ENCODE measurements around the gene BAG3. TPM values are rescaled to one million over a fixed set of nuclear protein-coding genes. Genes with fewer than 3 reads are reported as not detected.
A peak's percentile ranks its signal among the peaks of the same experiment; 100 is the strongest.

The BAG3 gene
- total and polyA plus RNA-seq, 2 of the 8 experiments (the other 6 are each of a cell fraction or from before 2014, with no cell fraction given), result 3.5 to 13.3 TPM

GRCh38 chr10:119667562-119668328 is 16.6 kb downstream of the BAG3 start:
- peaks cover 0 to 3% of the 10 kb centered on the region in 2 experiments; a peak in 1 of 4 replicates for H3K79me2 ChIP-seq (ENCODE audit: control insufficient read depth in 1 of 2, insufficient read depth in 2 of 2, low read length in 2 of 2)
- H3K79me1 ChIP-seq (ENCODE audit: low read depth, low read length), result peaks cover 8% of the 10 kb centered on the region
- no peak overlapping the region; the same call in 1 of the 2 replicates for H4K8ac ChIP-seq (ENCODE audit: extremely low read depth, insufficient read depth, low read length)
- no peak overlapping the region for H2AFZ ChIP-seq (ENCODE audit: low read length)
- DNase-seq (ENCODE audit: low read depth in 1 of 2, low spot score in 2 of 2) (peak in 1 of 2 experiments; percentile 15), FAIRE-seq (no peak)
- no peak overlapping the region for H2BK20ac ChIP-seq (ENCODE audit: low read length)
- peak overlapping the region in 1 of 2 experiments; percentile 31; a peak in 1 of 4 replicates for H3K4me2 ChIP-seq (ENCODE audit: insufficient read depth in 1 of 2, low read depth in 2 of 2, low read length in 2 of 2)
- no peaks in the 10 kb centered on the region for H3K23me2 ChIP-seq (ENCODE audit: low read depth, low read length)
- H3K9ac ChIP-seq (replicated peaks in 1 of 4; ENCODE audit: extremely low read depth in 1 of 4, low read depth in 3 of 4, low read length in 3 of 4), result no peak overlapping the region
- H3K9me3 ChIP-seq (ENCODE audit: insufficient read depth in 2 of 2, low read depth in 1 of 2, low read length in 1 of 2), result no peaks in the 10 kb centered on the region
- H4K20me1 ChIP-seq (replicated peaks in 1 of 2; ENCODE audit: control insufficient read depth in 1 of 2, insufficient read depth in 2 of 2, low read length in 2 of 2), result no peaks in the 10 kb centered on the region
- peaks cover 8 to 17% (median 13%) of the 10 kb centered on the region in 4 experiments for H3K4me1 ChIP-seq (replicated peaks in 1 of 4; ENCODE audit: control insufficient read depth in 3 of 4, insufficient read depth in 4 of 4, low read length in 3 of 4)
- no peak overlapping the region for H3K4ac ChIP-seq (replicated peaks; ENCODE audit: insufficient read length, low read depth, low read length)
- ChIA-PET CTCF (ENCODE audit: partially characterized antibody) (interaction anchor here (0.7 to 2.1 kb wide), 5 partner anchors 9 to 148 kb away, joined by 3 to 5 read pairs (median 3); no protein-coding TSS in a partner anchor), POLR2A (ENCODE audit: partially characterized antibody) (interaction anchor here (0.9 to 2.5 kb wide), 2 partner anchors 12 to 71 kb away, joined by 3 to 5 read pairs; partner anchors contain the start of gene TIAL1)
- peak overlapping the region; percentile 45; the same call in 1 of the 2 replicates for H2BK12ac ChIP-seq (ENCODE audit: low read depth, low read length)
- peak overlapping the region; percentile 65; the same call in 1 of the 2 replicates for H2AK5ac ChIP-seq (ENCODE audit: low read depth, low read length)
- WGBS, 2 experiments (ENCODE audit: extremely low coverage in 1 of 2, insufficient coverage in 1 of 2, insufficient read length in 1 of 2, insufficient replicate concordance in 2 of 2, low coverage in 1 of 2, low lambda C conversion rate in 2 of 2, missing lambda C conversion rate in 1 of 2), result 58% methylated on average over 12 of the region's 12 CpGs; no CpG with 5 or more reads in 1 of the 2 experiments
- H3K27ac ChIP-seq (ENCODE audit: low read depth, low read length), result no peak overlapping the region
- H3K23ac ChIP-seq (ENCODE audit: insufficient read length), result no peak overlapping the region
- H3K14ac ChIP-seq (ENCODE audit: insufficient read length), result no peak overlapping the region
- H4K91ac ChIP-seq (replicated peaks; ENCODE audit: insufficient read length, low read length), result peak overlapping the region; percentile 13
- peaks cover 0 to 8% (median 2%) of the 10 kb centered on the region in 4 experiments; a peak in 5 of 8 replicates for H3K36me3 ChIP-seq (ENCODE audit: control insufficient read depth in 2 of 4, insufficient read depth in 4 of 4, low read length in 3 of 4)
- H3K56ac ChIP-seq (replicated peaks; ENCODE audit: insufficient read length, low read depth, low read length), result no peak overlapping the region
- no peak overlapping the region for H4K5ac ChIP-seq (ENCODE audit: insufficient read length, low read depth, low read length)
- no peak overlapping the region for H2BK120ac ChIP-seq (replicated peaks; ENCODE audit: low read depth, low read length)
- H3K18ac ChIP-seq (ENCODE audit: extremely low read depth, low read length), result no peak overlapping the region
- H3K27me3 ChIP-seq (replicated peaks in 1 of 4; ENCODE audit: control insufficient read depth in 3 of 4, extremely low read depth in 1 of 4, insufficient read depth in 3 of 4, low read length in 3 of 4), result no peaks in the 10 kb centered on the region
- peak overlapping the region; percentile 90; the same call in 1 of the 2 replicates for H2BK15ac ChIP-seq (ENCODE audit: low read length)
- H3K4me3 ChIP-seq (ENCODE audit: extremely low read depth in 1 of 4, insufficient read depth in 2 of 4, low read depth in 3 of 4, low read length in 4 of 4), result no peak overlapping the region; a peak in 1 of 8 replicates
- H2BK5ac ChIP-seq (ENCODE audit: low read depth, low read length), result peak overlapping the region; percentile 58; the same call in 1 of the 2 replicates
- peak in 1 of 2 experiments; percentile 29; a peak in 1 of 4 replicates for TF ChIP-seq SIN3A (conservative IDR thresholded peaks at IDR 0.05 in 1 of 2, IDR thresholded peaks at IDR 0.05 in 1 of 2; ENCODE audit: low read depth in 1 of 2, low read length in 2 of 2)
- TF ChIP-seq RNF2 (IDR thresholded peaks at IDR 0.05; ENCODE audit: borderline replicate concordance, low read depth, low read length, missing control alignments, poor library complexity, severe bottlenecking), result no peak

All from H1 (cell line).